Pancreas (tissue), 10 donors: ENCODE data around the gene ZNF473. TPM values are rescaled to one million over a fixed set of nuclear protein-coding genes. Genes with fewer than 3 reads are reported as not detected.

ENCODE experiments used
- ATAC-seq, 4 donors: fragments of 200-7000 bp; cut with Tn5 transposase; one replicate each; pipeline versions ENCODE4 v1.8.0 to v1.9.1; 2020; ENCODE audit warnings: mild to moderate bottlenecking in 4 of 4, moderate library complexity in 4 of 4
- DNase-seq, 6 donors: peaks; one replicate each; pipeline ENCODE4 v3.0.0-alpha.2; 2020
- FAIRE-seq: peaks from 2 replicates; lab custom pipeline; 2012; peaks lifted over from hg19 to GRCh38; lab: Jason Lieb, UNC
- H3K27ac ChIP-seq, 4 donors: fragments of 200-600 bp; sonication (generic); 1 replicate in 3 of 4; 2 replicates in 1 of 4; pipeline versions ENCODE4 v1.5.0 to v1.8.0; 2020
- H3K27me3 ChIP-seq, 4 donors: fragments of 200-600 bp; one replicate each; pipeline ENCODE4 v1.8.0; 2021
- H3K36me3 ChIP-seq, 3 donors: fragments of 200-600 bp; sonication (generic) in 1 of 3; one replicate each; pipeline versions ENCODE4 v1.5.0 to v1.8.0; 2020 to 2021
- H3K4me1 ChIP-seq, 3 donors: fragments of 200-600 bp; one replicate each; pipeline ENCODE4 v1.8.0; 2021
- H3K4me3 ChIP-seq, 4 donors: fragments of 200-600 bp; sonication (generic) in 2 of 4; one replicate each; pipeline versions ENCODE4 v1.5.0 to v1.8.0; 2020 to 2021
- H3K9me3 ChIP-seq, 4 donors: fragments of 200-600 bp; one replicate each; pipeline ENCODE4 v1.8.0; 2021
- CTCF ChIP-seq, 4 donors: fragments of 200-600 bp; sonication (generic) in 3 of 4; IDR thresholded peaks; one replicate each; pipeline versions ENCODE4 v1.5.0 to v1.8.0; 2021; ENCODE audit warnings: antibody characterized with exemption in 4 of 4
- WGBS, 2 donors: extraction: QIAGEN DNeasy Blood & Tissue Kit; methylation state at CpG; one replicate each; pipeline ENCODE4 v1.1.7; 2013; 5-methylcytosine and 5-hydroxymethylcytosine counted together
- intact Hi-C, 3 donors: fragments of 100-400 bp; cut with DNase I; formaldehyde crosslinking; loops; one replicate each; pipeline versions ENCODE4 v1.11.1 to v1.14.2; 2022
- polyA plus RNA-seq, 2 donors: library from polyadenylated mRNA; stranded (reverse); fragments of 200-250 nt; gene quantifications; one replicate each; pipeline ENCODE4 v1.2.3, GENCODE V29; 2013
- total RNA-seq, 6 donors: library from RNA; stranded (reverse); fragmentation: NEBNext Ultra II Directional in 4 of 6; extraction: Animal tissue kit (Norgen Biotek cat#: 25700) in 4 of 6; gene quantifications; one replicate each; pipeline versions ENCODE4 v1.2.1 to v1.2.4, GENCODE V29; 2021 to 2023
- donor health status: healthy with polysubstance abuse.
- donor health status: DM: no; HTN: no; CAD: no; lungs with moderate emphysema.
- donor health status: DM: no; HTN: no; CAD: no.
- donor health status: control.
- donor health status: control.
- donor health status: Bipolar disorder and iron deficiency.
- donor health status: DM: yes; HTN: yes; CAD: no.
- donor health status: DM: no; HTN: no; CAD: no.
- donor health status: DM: no; HTN: no; CAD: no.
- donor health status: DM: yes; HTN: yes; CAD: no.

The ZNF473 gene
- total and polyA plus RNA-seq, 8 donors = 1.9 to 6.3 (median 3.9) TPM

- H3K36me3 ChIP-seq = peaks cover 0 to 13% (median 5%) of the 10 kb centered on the region in 3 donors
- no peak for TF ChIP-seq CTCF (IDR thresholded peaks at IDR 0.05)
- H3K27me3 ChIP-seq = no peaks in the 10 kb centered on the region
- no peak for FAIRE-seq
- H3K27ac ChIP-seq = no peak overlapping the region
- H3K9me3 ChIP-seq = no peaks in the 10 kb centered on the region
- H3K4me3 ChIP-seq = no peak overlapping the region
- intact Hi-C loops = no loop called here
- no peak for ATAC-seq
- 84 to 94% methylated on average over 10 of the region's 10 CpGs for WGBS, 2 donors
- H3K4me1 ChIP-seq = peaks cover 0 to 9% (median 0%) of the 10 kb centered on the region in 3 donors
- DNase-seq = no peak
Measured at GRCh38 chr19:49986354-49986753, 39.5 kb upstream of the ZNF473 start.

GRCh38 chr19:49987159-49987698 is 38.6 kb upstream of the ZNF473 start:
- Histone ChIP-seq H3K4me1 (peaks cover 0 to 7% (median 0%) of the 10 kb centered on the region in 3 donors), H3K36me3 (peaks cover 0 to 22% (median 5%) of the 10 kb centered on the region in 3 donors), H3K4me3 (no peak overlapping the region), H3K9me3 (no peaks in the 10 kb centered on the region), H3K27ac (no peak overlapping the region), H3K27me3 (no peaks in the 10 kb centered on the region)
- FAIRE-seq (no peak), ATAC-seq (peak; percentile 87 to 94 (median 92)), DNase-seq (peak; percentile 85 to 93 (median 90))
- no peak for TF ChIP-seq CTCF (IDR thresholded peaks at IDR 0.05)
- intact Hi-C loops = no loop called here
- 28 to 29% methylated on average over 9 of the region's 9 CpGs for WGBS, 2 donors

GRCh38 chr19:49988007-49988406 is 37.8 kb upstream of the ZNF473 start:
- no peak for TF ChIP-seq CTCF (IDR thresholded peaks at IDR 0.05)
- Histone ChIP-seq H3K27me3 (no peaks in the 10 kb centered on the region), H3K9me3 (no peaks in the 10 kb centered on the region), H3K4me3 (no peak overlapping the region), H3K4me1 (no peaks in the 10 kb centered on the region), H3K27ac (no peak overlapping the region), H3K36me3 (peaks cover 0 to 24% (median 5%) of the 10 kb centered on the region in 3 donors)
- no peak for FAIRE-seq
- WGBS, 2 donors = 98 to 100% methylated on average over 5 of the region's 5 CpGs
- no peak for ATAC-seq
- no peak for DNase-seq
- intact Hi-C loops = no loop called here

GRCh38 chr19:49988433-49988832 is 37.4 kb upstream of the ZNF473 start:
- no peak overlapping the region for H3K27ac ChIP-seq
- no peaks in the 10 kb centered on the region for H3K4me1 ChIP-seq
- H3K27me3 ChIP-seq = no peaks in the 10 kb centered on the region
- peak in 1 of 6 donors; percentile 40 for DNase-seq
- H3K9me3 ChIP-seq = no peaks in the 10 kb centered on the region
- no peak for ATAC-seq
- no peak for FAIRE-seq
- 96 to 97% methylated on average over 9 of the region's 9 CpGs for WGBS, 2 donors
- H3K4me3 ChIP-seq = no peak overlapping the region
- no peak for TF ChIP-seq CTCF (IDR thresholded peaks at IDR 0.05)
- intact Hi-C loops = no loop called here
- H3K36me3 ChIP-seq = peaks cover 0 to 24% (median 5%) of the 10 kb centered on the region in 3 donors

- no peaks in the 10 kb centered on the region for H3K9me3 ChIP-seq
- intact Hi-C loops = no loop called here
- H3K36me3 ChIP-seq = peaks cover 0 to 56% (median 16%) of the 10 kb centered on the region in 3 donors
- ATAC-seq (peak in 3 of 4 donors; percentile 50 to 80 (median 79)), DNase-seq (no peak), FAIRE-seq (no peak)
- no peak overlapping the region for H3K27ac ChIP-seq
- H3K27me3 ChIP-seq = no peaks in the 10 kb centered on the region
- WGBS, 2 donors = 87 to 89% methylated on average over 5 of the region's 5 CpGs
- H3K4me1 ChIP-seq = no peaks in the 10 kb centered on the region
- H3K4me3 ChIP-seq = no peak overlapping the region
- no peak for TF ChIP-seq CTCF (IDR thresholded peaks at IDR 0.05)
Measured at GRCh38 chr19:49997709-49998108, 28.1 kb upstream of the ZNF473 start.
